ENCODE results near the gene ZNF710. TPM values are rescaled to one million over a fixed set of nuclear protein-coding genes. Genes with fewer than 3 reads are reported as not detected.
A peak's percentile ranks its signal among the peaks of the same experiment; 100 is the strongest.
"Not testable (repeated sequence)": the region's sequence is repeated elsewhere in the genome, so short reads cannot be mapped to it uniquely, and the experiment has no call there.

The ZNF710 gene
- total and polyA plus RNA-seq, 10 donors = 12.5 to 66.4 (median 30.2) TPM

GRCh38 chr15:89972085-89972484 lies 29.0 kb upstream of the ZNF710 start:
- intact Hi-C loops (cut with DNase I; ENCODE audit: low total_unique reads) = no loop called here
- TF ChIP-seq POLR2A (IDR thresholded peaks at IDR 0.05) = no peak
- Histone ChIP-seq H3K4me1 (peaks cover 0 to 55% (median 33%) of the 10 kb centered on the region in 6 donors), H3K36me3 (no peaks in the 10 kb centered on the region), H3K27ac (peak overlapping the region in 4 of 8 donors; percentile 7 to 90 (median 35)), H3K9me3 (no peaks in the 10 kb centered on the region), H3K27me3 (replicated peaks in 1 of 7) (no peaks in the 10 kb centered on the region), H3K4me3 (no peak overlapping the region)
- WGBS, 5 donors = 34 to 65% (median 42%) methylated on average over 5 of the region's 5 CpGs
- DNase-seq = no peak

GRCh38 chr15:89975482-89976245 lies 25.5 kb upstream of the ZNF710 start:
- TF ChIP-seq POLR2A (IDR thresholded peaks at IDR 0.05) (no peak), CTCF (IDR thresholded peaks at IDR 0.05 in 8 of 11, conservative IDR thresholded peaks at IDR 0.05 in 3 of 11) (no peak), POLR2AphosphoS5 (IDR thresholded peaks at IDR 0.05) (no peak)
- H3K4me3 ChIP-seq = peak overlapping the region in 1 of 8 donors; percentile 15
- peak overlapping the region in 7 of 8 donors; percentile 57 to 90 (median 75) for H3K27ac ChIP-seq
- no peak for DNase-seq
- intact Hi-C loops (cut with DNase I; ENCODE audit: low total_unique reads) = no loop called here
- H3K27me3 ChIP-seq (replicated peaks in 1 of 7) = no peaks in the 10 kb centered on the region
- H3K9me3 ChIP-seq = no peaks in the 10 kb centered on the region
- H3K36me3 ChIP-seq = no peaks in the 10 kb centered on the region
- 77 to 87% (median 82%) methylated on average over 8 of the region's 8 CpGs for WGBS, 5 donors
- peaks cover 0 to 51% (median 31%) of the 10 kb centered on the region in 6 donors for H3K4me1 ChIP-seq

- H3K27me3 ChIP-seq (replicated peaks in 1 of 7) = no peaks in the 10 kb centered on the region
- no peaks in the 10 kb centered on the region for H3K9me3 ChIP-seq
- intact Hi-C loops (cut with DNase I; ENCODE audit: low total_unique reads) = no loop called here
- peak overlapping the region in 6 of 8 donors; percentile 57 to 90 (median 76) for H3K27ac ChIP-seq
- WGBS, 5 donors = 69 to 77% (median 71%) methylated on average over 5 of the region's 5 CpGs
- H3K4me1 ChIP-seq = peaks cover 0 to 45% (median 31%) of the 10 kb centered on the region in 6 donors
- H3K4me3 ChIP-seq = peak overlapping the region in 1 of 8 donors; percentile 15
- DNase-seq = no peak
- no peak for TF ChIP-seq POLR2AphosphoS5 (IDR thresholded peaks at IDR 0.05)
- no peak for TF ChIP-seq CTCF (IDR thresholded peaks at IDR 0.05 in 8 of 11, conservative IDR thresholded peaks at IDR 0.05 in 3 of 11)
- TF ChIP-seq POLR2A (IDR thresholded peaks at IDR 0.05) = no peak
- no peaks in the 10 kb centered on the region for H3K36me3 ChIP-seq
These were observed 24.9 kb upstream of the ZNF710 start for GRCh38 chr15:89976246-89976600.

- intact Hi-C loops (cut with DNase I; ENCODE audit: low total_unique reads); H3K27me3 ChIP-seq (replicated peaks in 1 of 7); H3K27ac ChIP-seq; H3K4me3 ChIP-seq; DNase-seq; H3K36me3 ChIP-seq; H3K9me3 ChIP-seq: not testable (repeated sequence)
- peaks cover 0 to 31% (median 20%) of the 10 kb centered on the region in 6 donors for H3K4me1 ChIP-seq
- 92 to 99% (median 96%) methylated on average over 4 to 30 of the region's 31 CpGs for whole genome bisulfite sequencing, 5 donors
These were observed 23.3 kb upstream of the ZNF710 start for GRCh38 chr15:89977836-89978235.

GRCh38 chr15:89978914-89979313 lies 22.2 kb upstream of the ZNF710 start:
- peaks cover 0 to 27% (median 19%) of the 10 kb centered on the region in 6 donors for H3K4me1 ChIP-seq
- WGBS, 5 donors = 90 to 96% (median 92%) methylated on average over 6 to 7 of the region's 7 CpGs
- no peak for DNase-seq
- no peak overlapping the region for H3K27ac ChIP-seq
- H3K27me3 ChIP-seq (replicated peaks in 1 of 7) = peaks cover 0 to 5% (median 0%) of the 10 kb centered on the region in 7 donors
- H3K9me3 ChIP-seq = peaks cover 0 to 6% (median 2%) of the 10 kb centered on the region in 8 donors
- H3K36me3 ChIP-seq = no peaks in the 10 kb centered on the region
- TF ChIP-seq POLR2A (IDR thresholded peaks at IDR 0.05) (no peak), POLR2AphosphoS5 (IDR thresholded peaks at IDR 0.05) (no peak), CTCF (IDR thresholded peaks at IDR 0.05 in 8 of 11, conservative IDR thresholded peaks at IDR 0.05 in 3 of 11) (no peak)
- intact Hi-C loops (cut with DNase I; ENCODE audit: low total_unique reads) = no loop called here
- no peak overlapping the region for H3K4me3 ChIP-seq
